NCI-H2227 (cell line): ENCODE measurements around the gene FAIM2.

Experiments used
- DNase-seq: peaks from one replicate; lab custom pipeline; 2025; ENCODE audit not compliant: unreplicated experiment; lab: John Stamatoyannopoulos, UW

FAIM2 gene

DNA sequence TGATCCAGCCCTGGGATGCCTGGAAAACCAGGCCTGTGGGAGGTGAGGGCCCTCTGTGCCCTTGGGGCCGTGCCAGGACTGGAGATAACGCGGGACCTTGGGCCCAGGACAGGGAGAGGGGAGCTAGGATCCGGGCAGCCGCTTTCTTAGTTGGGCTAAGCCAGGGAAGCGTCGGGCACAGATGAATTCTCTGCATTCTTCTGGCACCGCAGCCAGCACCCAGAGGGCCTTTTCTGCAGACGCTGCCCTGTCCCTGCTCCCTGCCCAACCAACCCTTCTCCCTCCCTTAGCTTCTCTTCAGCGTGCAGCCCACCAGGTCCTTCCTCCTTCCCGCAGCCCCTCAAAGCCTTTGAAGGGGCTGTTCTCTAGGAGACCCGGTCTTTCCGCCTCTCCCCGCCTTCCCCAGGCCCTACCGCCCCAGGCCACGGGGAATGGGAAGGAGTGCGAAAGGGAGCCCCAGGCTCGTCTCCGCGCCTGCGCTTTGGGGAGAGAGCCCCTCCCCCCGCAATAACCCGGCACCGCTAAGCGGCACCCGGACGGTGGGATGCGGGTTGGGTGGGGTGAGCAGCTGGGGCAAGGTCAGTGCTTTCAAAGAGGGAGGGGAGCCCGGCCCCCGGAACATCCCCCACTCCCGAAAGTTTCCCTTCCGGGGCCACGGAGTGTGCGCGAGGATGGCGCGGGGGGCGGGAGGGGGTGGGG, 76.2 kb downstream of the FAIM2 start:
- peak; percentile 76 for DNase-seq

DNA sequence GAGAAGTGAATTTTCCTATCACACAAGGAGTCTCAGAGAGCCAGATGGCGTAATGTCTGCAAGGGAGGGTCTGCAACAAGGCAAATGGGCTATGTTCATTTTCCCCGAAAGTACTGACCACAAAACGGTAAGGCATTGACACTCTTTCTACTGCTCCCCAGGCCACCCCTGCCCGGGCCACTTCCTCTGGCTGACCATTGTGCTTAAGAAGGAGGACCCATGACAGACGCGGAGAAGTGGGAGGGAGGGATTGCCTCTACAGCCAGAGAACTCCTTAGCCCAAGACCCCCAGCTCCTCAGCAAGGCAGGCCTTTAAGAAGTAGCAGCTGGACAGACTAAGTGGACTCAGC, 76.7 kb downstream of the FAIM2 start:
- no peak for DNase-seq

DNA sequence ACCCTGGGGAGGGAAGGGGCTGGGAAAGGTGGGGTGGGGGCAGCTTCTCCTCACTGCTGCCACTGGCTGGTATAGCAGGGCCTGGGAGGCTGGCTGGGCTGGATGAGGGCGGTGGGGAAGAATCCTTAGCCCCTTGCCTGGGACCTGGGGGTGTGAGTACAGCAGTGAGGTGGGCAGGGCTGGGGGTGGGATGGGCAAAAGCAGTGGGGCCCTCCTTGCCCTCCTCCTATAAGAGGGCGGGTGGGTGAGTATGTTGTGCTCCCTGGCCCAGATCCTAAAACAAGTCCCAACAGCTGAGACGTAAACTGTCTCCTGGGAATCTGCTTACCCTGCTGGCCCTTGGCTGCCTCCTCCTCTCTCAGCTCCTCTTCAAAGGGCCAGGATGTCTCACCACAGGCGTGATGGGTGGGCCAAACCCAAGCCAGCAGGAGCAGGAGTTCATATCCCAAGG, 77.7 kb downstream of the FAIM2 start:
- DNase-seq: no peak

DNA sequence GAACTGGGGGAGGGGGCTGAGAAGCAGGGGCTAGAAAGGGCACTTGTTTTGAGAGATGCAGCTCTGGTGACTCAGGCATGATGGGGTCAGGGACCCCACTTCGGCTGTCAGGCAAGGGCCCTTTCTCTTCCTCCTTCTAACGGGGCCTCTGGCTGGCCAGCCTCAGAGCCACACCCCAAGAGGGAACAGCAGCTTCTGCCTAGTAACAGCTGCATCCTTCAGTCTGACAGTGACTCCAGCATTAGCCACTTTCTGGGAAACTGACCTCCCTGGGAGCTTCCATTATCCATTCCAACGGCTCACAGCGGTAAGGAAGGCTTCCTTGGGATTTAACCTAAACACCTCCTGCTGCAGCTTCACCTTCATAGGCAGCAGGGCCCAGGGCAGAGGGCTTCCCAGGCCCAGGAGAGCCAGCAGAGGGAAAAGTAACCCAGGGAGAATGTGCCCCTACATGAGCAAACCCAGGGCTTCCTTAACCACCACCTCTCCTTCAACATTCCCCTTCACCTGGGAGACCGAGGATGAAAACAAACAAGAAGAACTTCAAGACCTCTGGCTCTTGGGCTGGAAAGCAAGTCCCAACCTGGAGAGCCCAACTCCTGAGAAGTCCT, 78.2 kb downstream of the FAIM2 start:
- peak; percentile 10 for DNase-seq

DNA sequence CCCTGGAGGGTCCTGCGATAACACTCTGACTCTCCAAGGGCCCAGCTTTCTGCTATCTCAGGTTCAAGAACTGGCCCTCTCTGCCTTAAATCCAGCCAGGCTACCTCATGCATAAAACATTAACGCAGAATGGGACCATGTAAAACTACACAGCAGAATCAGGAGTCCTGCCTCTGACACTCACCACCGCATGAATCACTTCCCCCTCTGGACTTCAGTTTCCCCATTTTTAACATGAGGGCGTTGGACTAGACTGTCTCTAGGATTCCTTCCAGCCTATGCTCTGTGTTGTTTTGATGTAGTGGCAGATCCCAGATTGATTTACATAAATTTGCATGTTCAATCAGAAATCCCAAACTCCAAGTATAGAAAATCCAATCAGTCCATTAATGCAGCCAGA, 78.8 kb downstream of the FAIM2 start:
- no peak for DNase-seq

DNA sequence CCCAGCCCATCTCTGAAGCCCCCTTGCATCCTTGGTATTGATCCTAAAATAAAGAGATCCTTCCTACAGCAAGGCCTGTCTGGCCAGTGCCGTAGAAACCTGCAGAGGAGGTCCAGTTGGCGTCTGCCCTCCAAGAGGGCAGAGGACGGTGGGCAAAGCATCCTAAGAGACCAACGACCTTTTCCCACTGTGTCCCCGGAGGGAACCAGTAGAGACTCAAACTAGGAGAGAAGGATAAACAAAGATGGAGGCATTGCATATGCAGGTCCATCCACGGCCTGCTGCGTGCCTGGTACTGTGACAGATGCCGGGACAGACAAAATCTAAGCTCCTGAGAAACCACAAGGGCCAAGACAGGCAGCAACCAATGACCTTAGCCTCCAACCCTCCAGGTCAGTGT, 79.3 kb downstream of the FAIM2 start:
- DNase-seq: no peak

DNA sequence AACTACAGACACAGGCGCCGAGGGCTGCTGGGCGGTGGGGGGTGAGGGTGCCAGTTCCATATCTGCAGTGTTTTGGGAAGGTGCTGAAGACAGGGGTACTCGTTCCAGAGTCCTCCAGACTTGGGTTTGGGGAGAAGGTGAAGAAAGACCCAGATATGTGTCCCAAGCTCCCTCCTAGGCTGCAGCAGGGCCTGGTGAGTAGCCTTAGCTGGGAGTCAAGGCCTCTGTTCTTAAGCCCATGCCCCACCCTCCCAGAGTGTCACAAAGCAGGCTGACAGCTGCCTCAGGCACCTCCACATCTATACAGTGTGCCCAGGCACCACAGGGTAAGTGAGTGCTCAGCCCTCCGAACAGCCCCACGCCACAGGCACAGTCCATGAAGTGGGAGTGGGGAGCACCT, 79.7 kb downstream of the FAIM2 start:
- no peak for DNase-seq

DNA sequence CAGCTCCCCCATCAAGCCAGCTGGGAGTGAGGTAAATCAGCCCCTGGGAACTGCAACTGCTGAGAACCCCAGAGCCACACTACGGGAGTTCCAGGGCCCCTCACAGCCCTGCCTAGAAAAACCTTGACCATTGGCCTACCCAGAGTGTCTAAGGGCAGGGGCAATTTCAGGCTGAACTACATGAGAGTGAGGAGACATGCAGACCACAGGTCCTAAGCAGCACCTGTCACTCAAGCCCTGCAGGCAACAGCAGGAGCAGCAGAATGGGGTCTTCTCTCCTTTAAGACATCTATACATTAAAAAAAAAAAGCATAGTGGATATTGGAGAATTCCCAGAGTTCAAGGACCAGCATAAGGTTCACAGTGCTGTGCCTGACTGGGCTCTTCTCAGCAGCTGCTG, 80.3 kb downstream of the FAIM2 start:
- DNase-seq: no peak

DNA sequence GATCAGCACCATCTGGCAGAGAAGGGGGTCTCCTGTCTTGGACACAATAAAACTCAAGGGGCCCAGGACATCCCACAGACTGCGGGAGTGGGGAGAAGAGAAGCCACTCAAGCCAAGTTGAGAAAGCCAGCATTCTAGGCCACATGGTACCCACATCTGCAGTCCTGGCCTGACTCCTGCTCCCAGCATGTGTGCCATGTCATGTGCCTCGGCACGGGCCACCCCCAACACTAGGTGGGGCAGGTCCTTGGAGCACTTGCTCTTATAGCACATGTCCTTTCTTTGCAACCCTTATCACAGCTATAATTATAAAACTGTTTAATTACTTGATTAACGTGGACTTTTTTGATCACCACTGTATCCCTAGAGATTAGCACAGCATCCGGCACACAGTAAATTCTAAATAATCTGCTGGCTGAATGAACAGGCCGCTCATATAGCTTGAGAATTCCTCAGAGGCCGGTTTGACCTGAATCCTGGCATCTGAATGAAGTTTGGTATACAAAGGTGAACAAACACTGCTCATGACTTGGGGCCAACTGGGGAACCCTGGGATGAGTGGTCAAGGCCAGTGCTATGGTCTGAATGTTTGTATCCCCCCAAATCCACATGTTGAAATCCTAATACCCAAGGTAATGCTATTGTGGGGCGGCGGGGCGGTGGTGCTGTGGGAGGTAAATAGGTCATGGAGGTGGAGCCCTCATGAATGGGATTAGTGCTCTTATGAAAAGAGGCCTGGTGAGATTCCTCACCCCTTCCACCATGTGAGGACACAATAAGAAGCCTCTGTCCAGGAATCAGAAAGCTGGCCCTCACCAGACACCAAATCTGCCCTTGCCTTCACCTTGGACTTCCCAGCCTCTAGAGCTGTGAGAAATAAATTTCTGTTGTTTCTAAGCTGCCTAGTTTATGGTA, 82.1 kb downstream of the FAIM2 start:
- DNase-seq: no peak

DNA sequence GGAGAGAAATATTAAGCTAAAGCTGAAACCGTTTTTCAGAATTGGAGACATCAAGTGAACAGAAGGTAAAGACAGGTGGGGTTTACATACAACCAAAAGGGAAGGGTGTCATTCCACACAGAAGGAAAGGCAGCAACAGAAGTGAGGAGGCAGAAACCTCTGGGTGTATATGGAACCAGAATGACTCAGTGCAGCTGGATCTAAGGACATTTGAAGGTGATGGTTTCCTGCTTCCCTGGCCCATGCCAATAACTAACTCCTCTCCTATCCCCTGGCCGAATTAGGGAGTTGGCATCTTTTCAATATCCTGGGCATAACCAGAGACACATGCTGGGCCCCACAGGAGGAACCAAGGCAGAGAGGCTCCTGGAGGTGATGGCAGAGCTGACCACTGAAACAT, 83.9 kb downstream of the FAIM2 start:
- no peak for DNase-seq

DNA sequence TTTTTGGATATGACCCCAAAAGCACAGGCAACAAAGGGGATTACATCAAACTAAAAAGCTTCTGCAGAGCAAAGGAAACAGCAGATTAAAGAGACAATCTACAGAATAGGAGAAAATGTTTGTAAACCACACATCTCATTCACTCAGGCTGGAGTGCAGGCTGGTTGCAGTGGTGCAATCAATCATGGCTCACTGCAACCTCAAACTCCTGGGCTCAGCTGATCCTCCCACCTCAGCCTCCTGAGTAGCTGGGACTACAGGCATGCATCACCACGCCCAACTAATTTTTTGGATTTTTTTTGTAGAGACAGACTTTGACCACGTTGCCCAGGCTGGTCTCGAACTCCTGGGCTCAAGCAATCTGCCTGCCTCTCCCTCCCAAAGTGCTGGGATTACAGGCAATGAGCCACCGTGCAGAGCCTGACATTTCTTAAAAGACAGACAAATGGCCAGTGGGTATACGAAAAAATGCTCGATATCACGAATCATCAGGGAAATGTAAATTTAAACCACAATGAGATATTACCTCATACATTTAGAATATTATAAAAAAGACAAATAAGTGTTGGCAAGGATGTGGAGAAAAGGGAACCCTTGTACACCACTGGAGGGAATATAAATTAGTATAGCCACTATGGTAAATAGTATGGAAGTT, 85.3 kb downstream of the FAIM2 start:
- no peak for DNase-seq
